Measurements from ENCODE around the gene HACD3. TPM values are rescaled to one million over a fixed set of nuclear protein-coding genes. Genes with fewer than 3 reads are reported as not detected.

The HACD3 gene, protein sequence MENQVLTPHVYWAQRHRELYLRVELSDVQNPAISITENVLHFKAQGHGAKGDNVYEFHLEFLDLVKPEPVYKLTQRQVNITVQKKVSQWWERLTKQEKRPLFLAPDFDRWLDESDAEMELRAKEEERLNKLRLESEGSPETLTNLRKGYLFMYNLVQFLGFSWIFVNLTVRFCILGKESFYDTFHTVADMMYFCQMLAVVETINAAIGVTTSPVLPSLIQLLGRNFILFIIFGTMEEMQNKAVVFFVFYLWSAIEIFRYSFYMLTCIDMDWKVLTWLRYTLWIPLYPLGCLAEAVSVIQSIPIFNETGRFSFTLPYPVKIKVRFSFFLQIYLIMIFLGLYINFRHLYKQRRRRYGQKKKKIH
- 38.4 TPM for polyA plus RNA-seq (ENCODE audit: insufficient read length)

DNA sequence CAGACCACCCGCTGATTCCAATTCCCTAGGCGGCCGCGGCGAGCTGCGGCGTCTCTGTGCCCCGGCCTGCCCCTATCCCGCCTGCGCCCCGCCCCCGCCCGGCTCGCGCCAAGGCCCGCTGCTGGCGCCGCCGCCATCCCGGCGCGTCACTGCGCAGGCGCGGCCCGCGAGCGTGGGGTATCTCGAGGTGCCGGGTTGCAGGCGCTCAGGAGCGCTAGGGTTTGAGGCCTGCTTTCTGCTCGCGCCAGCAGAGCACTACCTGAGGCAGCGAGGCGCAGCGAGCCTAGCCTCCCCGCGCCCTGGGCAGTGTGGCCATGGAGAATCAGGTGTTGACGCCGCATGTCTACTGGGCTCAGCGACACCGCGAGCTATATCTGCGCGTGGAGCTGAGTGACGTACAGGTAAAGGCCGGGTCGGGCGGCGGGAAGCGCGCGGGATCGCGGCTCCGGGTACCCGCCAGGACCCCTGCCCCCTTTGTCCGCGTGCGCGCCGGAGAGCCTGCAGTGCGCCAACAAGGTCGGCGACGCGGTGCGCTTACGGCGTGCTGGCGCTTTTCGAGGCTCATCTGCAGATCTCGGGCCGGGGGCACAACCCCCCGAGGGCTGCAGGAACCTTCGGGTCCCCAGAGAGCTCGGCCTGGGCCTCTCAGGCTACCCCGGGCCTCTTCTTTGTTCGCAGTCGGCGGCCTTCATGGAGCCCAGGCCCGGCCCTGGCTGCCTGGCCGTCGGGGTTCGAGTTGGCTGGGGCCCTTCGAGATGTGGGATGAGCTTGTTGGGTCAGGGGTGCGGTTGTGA, at the start of gene HACD3:
Gene HACD3, plus strand, starts transcription at position 146 of the 794 bp plus-strand sequence. Its CDS starts 169 bp downstream, at position 315.
- DNase-seq (ENCODE audit: low read depth), result no peak

DNA sequence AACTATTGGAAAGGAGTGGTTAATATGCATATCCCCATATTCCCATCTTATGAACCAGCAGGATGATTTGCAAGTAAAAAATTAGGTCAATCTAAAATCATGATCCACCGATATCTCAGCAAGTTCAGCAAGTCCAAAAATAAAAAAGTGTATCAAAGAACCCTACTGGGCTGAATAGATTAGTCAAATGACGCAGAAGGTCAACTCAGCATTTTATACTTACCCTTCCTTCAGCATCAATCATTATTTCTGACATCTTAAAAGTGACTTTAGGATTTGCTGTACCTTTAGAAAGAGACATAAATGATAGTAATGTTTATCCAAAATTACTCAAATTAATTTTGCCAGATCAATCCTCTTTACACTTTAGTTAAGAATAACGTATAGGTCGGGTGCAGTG, 45.4 kb upstream of the HACD3 start:
- DNase-seq (ENCODE audit: low read depth), result no peak

DNA sequence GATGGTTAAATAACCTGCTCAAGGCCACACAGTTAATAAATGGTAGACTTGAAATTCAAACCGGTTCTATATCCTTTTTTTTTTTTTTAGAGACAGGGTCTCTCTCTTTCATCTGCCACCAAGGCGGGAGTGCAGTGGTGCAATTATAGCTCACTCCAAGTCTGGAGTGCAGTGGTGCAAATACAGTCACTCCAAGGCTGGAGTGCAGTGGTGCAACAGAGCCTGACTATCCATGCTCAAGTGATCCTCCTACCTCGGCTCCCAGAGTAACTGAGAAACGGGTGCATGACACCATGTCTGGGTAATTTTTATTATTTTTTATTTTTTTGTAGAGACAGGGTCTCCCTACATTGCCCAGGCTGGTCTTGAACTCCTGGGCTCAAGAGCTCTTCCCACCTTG, 36.2 kb upstream of the HACD3 start:
- DNase-seq (ENCODE audit: low read depth), result no peak

DNA sequence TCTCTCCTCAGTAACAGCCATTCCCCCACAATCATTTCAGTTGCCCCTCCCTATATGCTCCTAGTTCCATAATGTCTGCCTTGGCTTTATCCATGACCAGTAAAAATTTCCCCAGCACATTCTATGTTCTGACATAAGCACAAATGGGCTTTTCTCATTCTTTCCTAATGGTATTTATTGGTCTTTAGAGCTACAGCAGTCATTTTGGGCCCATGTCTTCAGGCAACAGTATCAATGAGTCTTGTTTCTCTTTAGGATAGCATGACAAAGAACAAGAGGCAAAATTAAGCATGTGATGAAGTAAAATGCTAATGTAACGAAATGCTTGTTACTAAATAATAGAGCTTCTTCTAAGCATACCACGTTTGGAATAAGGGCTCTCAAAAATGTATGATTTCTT, 20.9 kb upstream of the HACD3 start:
- no peak for DNase-seq (ENCODE audit: low read depth)

DNA sequence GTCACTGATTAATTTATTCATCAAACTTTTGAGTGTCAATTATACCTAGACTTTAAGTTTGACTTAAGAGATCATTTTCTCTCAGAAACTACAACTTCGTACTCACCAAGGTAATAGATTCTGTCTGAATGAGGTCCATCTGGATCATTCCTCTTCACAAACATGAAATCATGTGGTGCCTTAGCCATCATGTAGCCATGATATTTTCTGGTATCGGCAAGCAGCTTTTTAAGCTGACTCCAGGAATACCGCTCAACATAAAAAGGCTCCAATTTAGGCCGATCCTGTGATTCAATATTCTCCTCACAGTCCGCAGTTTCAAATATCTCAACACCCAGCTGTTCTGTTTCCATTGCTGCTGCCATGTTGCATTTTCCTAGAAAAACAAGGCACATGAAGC, 18.1 kb upstream of the HACD3 start:
- no peak for DNase-seq (ENCODE audit: low read depth)

DNA sequence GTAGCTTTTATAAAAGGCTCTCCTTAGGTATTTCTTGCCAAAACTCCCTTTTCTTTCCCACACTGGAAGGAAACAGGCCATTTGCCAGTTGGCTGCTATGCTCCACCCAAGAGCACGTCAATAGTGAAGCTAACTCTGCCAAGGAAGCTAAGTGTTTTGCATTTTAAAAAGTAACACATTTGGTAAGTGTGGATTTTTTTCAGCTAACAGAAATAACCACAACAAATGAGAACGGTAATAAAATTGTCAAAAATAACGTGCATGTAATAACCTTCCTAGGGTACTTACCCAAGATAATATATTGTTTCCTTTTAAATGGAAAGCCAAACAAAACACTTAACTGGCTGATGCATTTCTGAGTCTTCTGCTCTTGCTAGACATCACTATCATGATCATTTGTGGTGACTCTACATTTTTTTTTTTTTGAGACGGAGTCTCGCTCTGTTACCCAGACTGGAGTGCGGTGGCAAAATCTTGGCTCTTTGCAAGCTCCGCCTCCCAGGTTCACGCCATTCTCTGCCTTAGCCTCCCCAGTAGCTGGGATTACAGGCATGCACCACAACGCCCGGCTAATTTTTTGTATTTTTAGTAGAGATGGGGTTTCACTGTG, 17.4 kb upstream of the HACD3 start:
- peak; percentile 41 for DNase-seq (ENCODE audit: low read depth)

DNA sequence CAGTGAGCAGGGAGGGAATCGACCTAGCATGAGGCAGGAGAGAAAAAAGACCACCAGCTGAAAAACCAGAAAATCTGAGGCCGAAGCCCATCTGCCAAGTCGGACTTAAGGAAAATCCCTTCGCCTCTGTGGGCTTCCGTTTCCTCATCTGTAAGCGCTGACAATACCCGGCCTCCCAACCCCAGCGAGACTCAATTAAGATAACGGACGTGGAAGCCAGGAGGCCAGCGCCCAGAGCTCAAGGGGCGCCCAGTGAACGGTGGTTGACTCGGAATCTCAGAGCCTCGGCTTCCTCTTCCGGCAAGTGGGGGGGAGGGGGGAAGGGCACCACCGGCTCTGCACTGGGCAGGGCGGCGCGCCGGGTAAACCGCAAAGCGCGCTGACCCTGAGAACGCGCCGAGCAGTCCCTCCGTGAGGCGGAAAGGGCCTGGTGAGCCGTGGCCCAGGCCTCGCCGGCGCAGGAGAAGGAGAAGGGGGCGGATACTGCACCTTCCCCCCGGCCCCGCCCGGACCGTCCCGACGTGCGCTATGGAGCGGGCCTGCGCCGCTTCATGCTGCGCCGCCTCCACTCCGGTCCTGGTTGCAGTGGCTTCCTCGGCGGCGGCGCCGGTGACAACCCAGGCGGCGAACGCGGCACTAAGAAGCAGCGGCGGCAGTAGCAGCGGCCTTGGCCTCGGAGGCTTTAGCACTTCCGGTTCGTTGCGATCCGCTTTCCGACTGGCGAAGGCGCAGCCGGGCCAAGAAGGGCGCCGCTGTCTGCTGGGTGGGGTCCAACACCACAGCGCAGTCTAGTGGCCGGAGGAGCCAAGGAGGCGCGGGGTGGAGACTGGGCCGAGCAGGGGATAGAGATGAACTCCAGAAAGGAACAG, 13.0 kb upstream of the HACD3 start, which contains the start of gene DPP8:
Gene DPP8, minus strand, starts transcription at position 693 of the 869 bp plus-strand sequence. CDS start 5,136 bp downstream, outside the sequence.
- peak; percentile 85 for DNase-seq (ENCODE audit: low read depth)

DNA sequence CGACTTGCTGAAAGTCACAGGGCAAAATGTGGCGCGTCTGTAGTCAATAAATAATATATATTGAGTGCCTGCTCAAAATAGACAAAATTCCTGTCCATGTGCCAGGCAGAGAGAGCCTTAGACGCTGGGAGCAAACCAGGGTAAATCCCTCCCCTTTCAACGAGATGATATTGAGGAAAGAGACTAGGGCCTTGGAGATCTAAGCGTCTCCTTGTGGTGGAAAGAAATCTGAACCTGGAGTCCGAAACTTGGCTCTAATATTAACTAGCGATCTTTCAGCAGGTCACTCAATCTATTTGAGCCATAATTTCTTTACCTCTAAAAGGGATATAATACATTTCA, 12.4 kb upstream of the HACD3 start:
- no peak for DNase-seq (ENCODE audit: low read depth)

DNA sequence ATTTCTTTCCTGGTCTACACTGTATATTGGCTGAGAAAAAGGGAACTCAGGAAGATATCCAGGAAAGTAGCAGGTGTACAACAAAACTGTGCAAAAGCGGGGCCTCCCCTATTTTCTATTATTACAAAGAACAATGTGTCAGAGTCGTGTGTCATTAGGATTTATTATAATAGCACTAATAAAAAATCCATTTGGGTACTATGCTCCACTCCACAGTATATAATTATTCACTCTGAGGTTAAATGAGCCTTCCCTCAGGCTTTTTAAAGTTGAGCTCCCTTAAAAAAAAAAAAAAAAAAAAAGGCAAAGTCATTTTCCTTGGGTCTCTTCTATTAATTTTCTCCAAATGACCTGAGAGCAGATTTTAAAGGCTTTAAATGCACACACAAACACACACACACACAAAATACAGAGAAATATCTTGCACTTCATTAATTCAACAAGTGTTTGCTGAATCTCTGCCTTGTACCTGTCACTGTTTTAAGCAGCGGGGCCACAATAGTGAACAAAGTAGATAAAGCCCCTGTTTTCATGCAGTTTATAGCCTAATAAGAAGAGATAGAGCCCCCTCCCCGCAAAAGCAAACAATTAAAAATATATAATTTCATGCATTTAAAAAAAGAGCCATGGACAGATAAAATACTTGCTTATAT, 11.5 kb upstream of the HACD3 start:
- DNase-seq (ENCODE audit: low read depth), result no peak

DNA sequence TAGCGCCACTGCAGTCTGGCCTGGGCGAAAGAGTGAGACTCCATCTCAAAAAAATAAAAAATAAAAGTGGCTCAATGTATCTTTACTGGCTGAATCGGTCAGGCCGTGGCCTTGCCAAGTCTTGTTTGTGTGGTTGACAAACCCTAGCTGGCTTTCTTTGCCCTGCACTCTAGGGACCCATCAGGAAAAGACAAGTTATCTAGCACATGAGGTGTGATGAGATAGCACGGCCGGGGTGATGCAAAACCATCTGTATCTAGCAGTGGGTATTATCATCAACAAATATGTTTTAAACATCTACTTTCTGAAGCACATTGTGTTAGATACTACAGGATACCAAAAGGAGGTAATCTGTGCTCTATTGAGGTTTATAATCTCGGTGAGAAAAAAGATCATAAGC, 8.9 kb upstream of the HACD3 start:
- DNase-seq (ENCODE audit: low read depth), result no peak

DNA sequence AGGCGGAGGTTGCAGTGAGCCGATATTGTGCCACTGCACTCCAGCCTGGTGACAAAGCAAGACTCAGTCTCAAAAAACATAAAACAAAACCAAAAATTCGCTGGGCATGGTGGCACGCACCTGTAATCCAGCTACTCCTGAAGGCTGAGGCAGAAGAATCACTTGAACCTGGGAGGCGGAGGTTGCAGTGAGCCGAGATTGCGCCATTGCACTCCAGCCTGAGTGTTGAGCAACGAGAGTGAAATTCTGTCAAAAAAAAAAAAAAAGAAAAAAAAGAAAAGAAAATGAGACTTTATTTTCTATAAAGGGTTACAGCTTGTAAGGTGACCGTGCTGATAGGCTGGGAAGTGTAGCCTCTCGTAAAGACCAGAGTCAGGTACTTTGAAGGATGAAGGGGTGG, 6.0 kb upstream of the HACD3 start:
- DNase-seq (ENCODE audit: low read depth), result no peak

DNA sequence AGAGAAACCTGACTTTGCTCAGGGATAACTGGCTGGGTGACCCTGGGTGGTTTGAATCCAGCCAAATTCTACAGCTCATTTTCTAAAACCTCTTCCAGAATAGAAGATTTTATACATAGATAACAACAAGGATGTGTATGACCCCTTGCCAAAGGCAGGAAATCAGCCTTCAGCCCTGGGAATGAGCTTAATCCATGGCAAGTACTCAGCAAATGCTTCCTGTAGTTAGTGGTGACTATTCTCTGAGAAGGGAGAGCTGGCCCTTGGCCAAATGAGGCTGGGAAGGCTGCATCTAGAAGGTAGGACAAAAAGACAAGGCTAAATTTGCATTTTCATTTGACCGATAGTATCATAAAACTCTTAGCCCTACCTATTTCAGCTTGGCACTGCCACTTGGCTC, 4.6 kb upstream of the HACD3 start:
- no peak for DNase-seq (ENCODE audit: low read depth)

DNA sequence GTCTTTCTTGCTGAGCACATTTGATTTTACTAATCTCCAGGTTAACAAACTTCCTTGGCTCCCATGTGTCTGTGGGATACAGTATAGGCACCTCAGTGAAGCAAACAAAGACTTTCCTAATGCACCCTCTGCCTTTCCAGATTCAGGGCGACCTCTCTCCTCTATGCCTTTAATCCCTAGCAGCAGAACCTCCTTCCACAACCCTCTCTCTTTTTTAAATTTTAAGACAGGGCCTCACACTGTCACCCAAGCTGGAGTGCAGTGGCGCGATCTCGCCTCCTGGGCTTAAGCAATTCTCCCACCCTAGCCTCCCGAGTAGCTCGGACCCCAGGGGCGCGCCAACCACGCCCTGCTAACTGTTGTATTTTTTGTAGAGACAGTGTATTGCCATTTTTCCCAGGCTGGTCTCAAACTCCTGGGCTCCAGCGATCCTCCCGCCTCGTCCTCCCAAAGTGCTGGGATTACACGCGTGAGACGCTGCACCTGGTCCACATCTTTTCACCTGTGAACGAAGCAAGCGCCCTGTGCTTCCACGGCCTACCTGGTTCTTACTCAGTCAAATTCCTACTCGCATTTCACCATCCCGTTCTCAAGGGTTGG, 1.7 kb upstream of the HACD3 start:
- DNase-seq (ENCODE audit: low read depth), result no peak

DNA sequence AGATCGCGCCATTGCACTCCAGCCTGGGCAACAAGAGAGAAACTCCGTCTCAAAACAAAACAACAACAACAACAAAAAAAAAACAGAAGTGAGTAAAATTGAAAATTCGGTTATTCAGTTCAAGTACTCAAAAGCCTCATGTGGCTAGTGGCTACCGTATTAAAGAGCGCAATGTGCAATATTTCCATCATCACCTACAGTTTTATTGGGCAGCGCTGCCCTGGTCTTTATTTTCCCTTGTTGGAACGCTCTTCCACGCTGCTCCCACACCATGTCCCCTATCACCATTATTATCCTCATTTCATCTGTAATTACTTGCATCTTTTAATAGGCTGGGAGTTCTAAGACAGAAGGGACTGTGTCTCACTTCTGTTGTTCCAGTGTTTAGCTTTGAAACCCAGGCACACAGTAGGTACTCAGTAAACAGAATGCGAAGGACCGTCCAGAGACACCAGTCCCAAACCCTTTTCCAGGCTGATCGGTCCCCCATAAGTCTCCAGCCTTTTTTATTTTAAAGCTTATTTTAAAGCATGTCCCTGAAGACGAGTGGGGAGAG, 423 bp upstream of the HACD3 start:
- no peak for DNase-seq (ENCODE audit: low read depth)

DNA sequence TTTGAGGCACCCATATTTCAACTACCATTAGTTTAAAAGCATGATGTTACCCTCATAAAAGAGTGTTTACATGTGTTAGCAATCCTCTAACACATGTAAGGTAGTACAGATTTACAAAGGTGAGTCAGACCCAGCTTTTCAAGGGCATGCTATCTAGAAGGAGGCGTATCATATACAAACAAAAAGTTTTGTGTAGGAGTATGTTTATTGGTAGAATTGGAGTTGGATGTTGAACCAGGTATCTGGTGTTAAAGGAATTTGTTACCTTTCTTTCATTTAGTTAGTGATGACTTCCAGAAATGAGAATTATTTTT, 2.4 kb downstream of the HACD3 start:
- DNase-seq (ENCODE audit: low read depth), result no peak

DNA sequence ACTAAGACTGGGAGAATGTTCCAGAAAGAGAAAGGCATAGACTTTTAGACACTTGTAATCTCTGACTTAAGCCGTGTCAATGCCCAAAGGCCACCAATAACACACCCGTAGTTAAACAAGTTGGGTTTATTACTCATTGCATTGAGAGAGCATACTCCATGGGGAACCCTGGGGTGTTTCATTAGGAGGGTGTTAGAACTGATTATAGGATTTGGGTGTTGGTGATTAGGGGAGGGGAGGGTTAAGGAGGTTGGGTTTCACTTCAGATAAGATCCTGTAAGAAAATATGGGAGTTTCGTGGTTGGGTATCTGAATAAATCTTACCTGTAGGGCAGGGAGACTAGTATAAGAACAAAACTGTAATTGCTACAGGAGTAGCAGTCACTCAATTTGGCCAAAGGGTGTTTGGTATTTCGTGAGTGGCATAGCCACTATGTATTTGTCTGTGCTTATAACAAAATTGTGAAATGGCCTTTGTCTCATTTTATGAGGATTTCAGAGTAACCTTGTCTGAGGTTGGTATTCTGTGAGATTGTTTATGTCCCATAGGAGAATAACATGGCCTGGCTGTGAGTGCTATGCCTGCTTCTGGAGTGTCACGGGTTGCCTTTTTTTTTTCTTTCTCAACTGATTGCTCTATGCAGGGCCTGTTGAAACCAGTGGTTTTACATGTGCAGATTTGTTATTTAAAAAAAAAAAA, 2.9 kb downstream of the HACD3 start:
- no peak for DNase-seq (ENCODE audit: low read depth)

DNA sequence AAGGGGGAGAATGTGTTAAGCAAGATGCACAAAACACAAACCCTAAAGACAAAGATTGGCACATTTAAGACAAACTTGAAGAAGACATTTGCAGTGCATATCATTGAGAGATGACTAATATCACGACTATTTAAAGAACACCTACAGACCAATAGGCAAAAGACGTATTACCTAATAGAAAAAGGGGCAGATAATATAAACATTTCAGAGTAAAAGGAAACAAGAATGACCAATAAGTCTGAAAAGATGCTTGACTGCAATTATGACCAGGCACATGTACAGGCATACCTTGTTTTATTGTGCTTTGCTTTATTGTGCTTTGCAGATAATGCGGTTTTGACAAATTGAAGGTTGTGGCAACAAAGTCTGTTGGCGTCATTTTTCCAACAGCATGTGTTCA, 4.9 kb downstream of the HACD3 start:
- DNase-seq (ENCODE audit: low read depth), result no peak

DNA sequence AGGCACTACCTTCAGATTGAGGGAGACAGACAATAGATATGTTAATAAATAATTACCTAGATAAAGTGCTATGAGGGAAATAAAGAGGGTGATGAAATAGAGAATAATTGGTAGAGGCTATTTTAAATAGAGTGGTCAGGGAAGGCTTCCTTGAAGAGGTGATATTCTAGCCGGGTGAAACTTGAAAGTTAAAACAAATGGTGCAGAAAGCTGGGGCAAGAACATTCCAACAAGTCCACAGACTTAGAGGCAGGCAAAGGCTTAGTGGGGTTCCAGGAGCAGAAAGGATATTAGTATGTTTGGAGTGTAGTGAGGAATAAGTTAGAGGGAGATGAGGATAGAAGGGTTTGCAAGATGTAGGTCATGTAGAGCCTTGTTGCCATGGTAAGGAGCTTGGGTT, 10.1 kb downstream of the HACD3 start:
- DNase-seq (ENCODE audit: low read depth), result no peak

DNA sequence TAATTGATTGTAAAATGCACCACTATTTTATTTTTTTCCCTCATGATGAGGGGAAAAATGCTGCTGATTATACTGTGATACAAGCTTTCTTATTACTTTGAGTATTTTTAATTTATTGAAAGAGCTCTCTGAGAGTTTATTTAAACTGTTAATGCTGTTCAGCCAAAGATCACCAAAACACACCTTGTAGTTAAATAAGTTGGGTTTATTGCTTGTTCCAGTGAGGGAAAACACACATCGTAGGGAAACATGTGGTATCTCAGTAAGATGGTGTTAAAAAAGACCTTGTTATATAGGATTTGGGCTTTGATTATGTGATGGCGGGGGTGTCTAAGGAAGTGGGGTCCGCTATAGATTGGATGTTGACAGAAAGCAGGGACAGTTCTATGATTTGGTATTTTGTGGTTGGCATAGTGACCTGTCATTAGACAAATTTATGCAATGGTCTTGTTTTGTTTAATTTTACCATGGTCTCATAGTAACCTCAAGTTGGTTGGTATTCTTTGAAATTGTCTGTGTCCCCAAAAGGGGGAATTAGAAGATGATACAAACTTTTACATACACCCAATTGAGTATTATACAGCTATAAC, 11.1 kb downstream of the HACD3 start:
- no peak for DNase-seq (ENCODE audit: low read depth)

DNA sequence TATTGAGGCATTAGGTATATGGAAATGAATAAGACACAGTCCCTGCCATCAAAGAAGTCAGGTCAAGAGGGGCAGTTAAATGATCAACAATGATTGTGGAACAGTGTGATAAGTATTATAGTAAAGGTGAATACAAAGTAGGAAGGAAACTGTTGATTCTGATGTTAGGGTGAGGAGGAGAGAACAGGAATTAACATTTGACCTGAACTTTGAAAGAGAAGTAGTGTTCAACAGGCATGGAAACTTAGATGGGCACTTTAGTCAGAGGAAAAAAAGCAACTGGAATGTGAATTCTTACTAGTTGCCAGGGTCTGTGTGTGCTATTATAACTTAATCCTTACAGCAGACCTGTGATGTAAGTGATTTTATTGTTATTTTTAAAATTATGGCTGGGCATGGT, 17.6 kb downstream of the HACD3 start:
- no peak for DNase-seq (ENCODE audit: low read depth)
